ENCODE results near the gene CD70.
"Not testable (repeated sequence)": the region's sequence is repeated elsewhere in the genome, so short reads cannot be mapped to it uniquely, and the experiment has no call there.

The CD70 gene

GRCh38 chr19:6590827-6591319 lies at the start of gene CD70:
CD70 (minus strand) TSS chr19:6591150; CDS start chr19:6591002, 148 bp downstream.
- DNase-seq: no peak

- not testable (repeated sequence) for DNase-seq
Measured at GRCh38 chr19:6640333-6640732, 49.4 kb upstream of the CD70 start.

- DNase-seq: no peak
Measured at GRCh38 chr19:6639439-6639838, 48.5 kb upstream of the CD70 start.

- not testable (repeated sequence) for DNase-seq
Measured at GRCh38 chr19:6633456-6633813, 42.5 kb upstream of the CD70 start.

- DNase-seq: peak; percentile 48
Measured at GRCh38 chr19:6632747-6633455, 42.0 kb upstream of the CD70 start.

GRCh38 chr19:6632002-6632621 lies 41.2 kb upstream of the CD70 start:
- DNase-seq: peak; percentile 43

- DNase-seq: no peak
Measured at GRCh38 chr19:6626764-6627163, 35.8 kb upstream of the CD70 start.

- no peak for DNase-seq
Measured at GRCh38 chr19:6617374-6617773, 26.4 kb upstream of the CD70 start.

- no peak for DNase-seq
Measured at GRCh38 chr19:6616011-6616410, 25.1 kb upstream of the CD70 start.

GRCh38 chr19:6613711-6614110 lies 22.8 kb upstream of the CD70 start:
- DNase-seq: no peak

GRCh38 chr19:6610934-6611852 lies 20.2 kb upstream of the CD70 start:
- DNase-seq: no peak

- DNase-seq: no peak
Measured at GRCh38 chr19:6608940-6609339, 18.0 kb upstream of the CD70 start.

- not testable (repeated sequence) for DNase-seq
Measured at GRCh38 chr19:6608146-6608545, 17.2 kb upstream of the CD70 start.

GRCh38 chr19:6606276-6607070 lies 15.5 kb upstream of the CD70 start:
- not testable (repeated sequence) for DNase-seq

- DNase-seq: no peak
Measured at GRCh38 chr19:6604906-6605305, 14.0 kb upstream of the CD70 start.

- DNase-seq: no peak
Measured at GRCh38 chr19:6602729-6603114, 11.8 kb upstream of the CD70 start.

GRCh38 chr19:6601537-6602052 lies 10.6 kb upstream of the CD70 start:
- not testable (repeated sequence) for DNase-seq

- not testable (repeated sequence) for DNase-seq
Measured at GRCh38 chr19:6600951-6601536, 10.1 kb upstream of the CD70 start.

GRCh38 chr19:6599866-6600454 lies 9.0 kb upstream of the CD70 start:
- DNase-seq: no peak

- not testable (repeated sequence) for DNase-seq
Measured at GRCh38 chr19:6598254-6598892, 7.4 kb upstream of the CD70 start.

Data from SHP77 treated with DMSO at 0.1 percent for 48 hours (cell line).